H54 (cell line): ENCODE data around the gene MMP24.

Experiments used
- DNase-seq: peaks from one replicate; pipeline ENCODE4 v3.0.0; 2011; ENCODE audit warnings: low spot score, mixed read lengths; ENCODE audit not compliant: insufficient read length
- FAIRE-seq: peaks from 3 replicates; lab custom pipeline; 2011; peaks lifted over from hg19 to GRCh38; lab: Jason Lieb, UNC
- POLR2A ChIP-seq: IDR thresholded peaks from 2 replicates; pipeline ENCODE4 v1.6.1; 2011; ENCODE audit warnings: low read depth, mild to moderate bottlenecking, low read length

The MMP24 gene

DNA sequence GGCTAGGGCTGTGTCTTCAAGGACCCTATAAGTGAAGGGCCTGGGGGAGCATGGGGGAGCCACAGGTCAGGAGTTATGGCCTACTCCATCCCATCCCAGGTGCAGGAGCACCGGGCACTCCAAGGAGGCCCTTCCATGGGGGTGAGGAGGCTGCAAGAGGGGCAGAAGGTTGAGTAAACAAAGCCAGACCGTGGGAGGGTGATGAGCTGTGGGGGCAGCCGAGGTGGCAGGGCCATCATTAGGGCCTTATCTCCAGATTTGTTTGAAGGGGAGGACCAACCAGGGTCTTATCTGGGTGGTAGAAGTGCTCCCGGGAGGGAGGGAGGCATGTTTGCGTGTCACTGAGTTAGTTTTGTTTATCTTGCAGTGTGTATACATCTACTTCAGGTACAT lies 67.8 kb downstream of the MMP24 start:
- DNase-seq: no peak
- TF ChIP-seq POLR2A: no peak
- FAIRE-seq: no peak

DNA sequence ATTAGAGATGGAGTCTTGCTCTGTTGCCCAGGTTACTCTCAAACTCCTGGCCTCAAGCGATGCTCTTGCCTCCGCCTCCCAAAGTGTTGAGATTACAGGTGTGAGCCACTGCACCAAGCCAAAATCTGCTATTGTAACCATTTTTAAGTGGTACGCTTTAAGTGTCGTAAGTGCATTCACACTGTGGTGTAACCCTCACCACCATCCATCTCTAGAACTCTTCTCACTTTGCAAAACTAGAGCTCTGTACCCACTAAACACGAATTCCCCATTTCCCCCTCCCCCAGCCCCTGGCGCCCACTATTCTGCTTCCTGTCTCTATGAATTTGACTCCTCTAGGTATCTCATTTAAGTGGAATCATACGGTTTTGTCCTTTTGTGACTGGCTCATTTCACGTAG lies 68.6 kb downstream of the MMP24 start:
- no peak for TF ChIP-seq POLR2A
- DNase-seq (no peak), FAIRE-seq (no peak)

DNA sequence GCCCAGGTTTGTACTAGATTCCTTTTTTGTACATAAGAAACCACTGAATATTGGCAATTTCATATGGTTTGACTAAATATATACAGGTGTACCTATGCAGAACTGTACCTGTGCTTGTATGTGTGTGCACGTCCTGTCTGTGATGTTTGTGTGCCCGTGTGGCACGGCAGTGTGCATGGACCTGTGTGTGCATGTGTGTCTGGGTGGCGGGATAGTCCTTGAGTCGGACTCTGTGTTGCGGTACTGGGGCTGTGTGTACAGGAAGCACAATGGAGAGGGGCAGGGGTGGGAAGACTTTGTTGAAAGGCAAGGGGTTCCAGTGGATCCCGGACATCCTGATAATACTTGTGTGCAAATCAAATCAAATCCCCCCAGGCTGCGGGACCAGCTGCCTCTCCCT lies 69.2 kb downstream of the MMP24 start:
- no peak for FAIRE-seq
- no peak for TF ChIP-seq POLR2A
- no peak for DNase-seq

DNA sequence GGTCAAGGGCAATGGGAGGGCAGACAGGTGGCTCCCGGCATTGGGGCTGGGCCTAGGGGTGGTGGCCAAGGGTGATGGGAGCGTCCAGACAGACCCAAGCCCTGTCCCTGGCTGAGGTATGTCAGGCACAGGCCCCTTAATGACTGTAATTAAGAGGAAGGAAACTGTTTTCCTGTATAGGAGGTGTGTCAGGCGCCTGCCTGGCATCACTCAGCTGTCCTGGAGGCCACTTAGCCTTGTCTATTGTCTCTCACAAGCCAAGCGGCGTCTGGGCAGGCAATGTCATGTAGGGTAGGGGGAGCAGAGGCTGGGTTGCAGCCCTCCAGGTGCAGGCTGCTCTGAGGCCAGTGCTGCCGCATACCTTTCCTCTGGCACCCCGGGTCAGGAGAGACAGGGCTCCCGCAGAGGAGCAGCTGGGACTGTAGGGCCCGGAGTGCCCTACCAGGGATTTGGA lies 69.6 kb downstream of the MMP24 start:
- TF ChIP-seq POLR2A: no peak
- DNase-seq (no peak), FAIRE-seq (no peak)

DNA sequence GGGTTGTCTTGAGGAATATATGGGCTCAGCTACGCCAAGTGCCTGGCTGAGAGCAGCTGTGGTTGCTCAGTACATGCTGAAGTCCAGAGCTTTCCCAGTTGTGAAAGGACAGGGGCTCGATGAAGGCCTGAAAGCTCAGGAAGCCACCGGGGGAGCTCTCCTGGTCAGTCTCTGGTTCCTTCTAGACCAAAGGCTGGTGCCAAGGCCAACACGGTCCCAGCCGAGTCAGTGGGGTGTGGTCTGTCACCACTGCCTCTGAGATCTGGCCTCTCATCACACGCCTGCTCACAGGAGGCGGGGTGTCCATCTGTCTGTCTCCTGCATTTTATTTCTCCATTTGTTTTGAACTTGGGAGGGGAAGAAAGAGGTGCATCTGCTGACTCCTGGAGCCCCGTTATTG lies 70.7 kb downstream of the MMP24 start:
- no peak for TF ChIP-seq POLR2A
- no peak for DNase-seq
- no peak for FAIRE-seq

DNA sequence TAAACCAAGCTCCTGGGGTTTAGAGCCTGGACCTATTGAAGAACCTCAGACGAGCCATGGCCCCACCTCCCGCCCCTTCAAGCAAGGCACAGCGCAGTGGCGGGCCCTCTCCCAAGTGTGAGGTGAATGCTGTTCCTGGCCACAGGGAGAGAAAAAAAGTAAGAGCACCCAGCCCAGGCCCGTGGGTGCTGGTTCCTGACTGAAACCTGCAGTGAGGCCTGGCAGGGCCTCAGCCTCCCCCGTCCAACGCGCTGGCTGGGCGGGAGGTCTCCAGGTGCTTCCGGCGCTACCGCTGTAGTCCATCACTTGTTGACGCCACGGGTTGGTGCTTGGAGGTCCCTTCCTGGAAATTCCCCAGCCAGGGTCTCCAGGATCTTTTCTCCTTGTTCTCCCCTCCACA lies 71.2 kb downstream of the MMP24 start:
- no peak for TF ChIP-seq POLR2A
- DNase-seq (no peak), FAIRE-seq (no peak)

DNA sequence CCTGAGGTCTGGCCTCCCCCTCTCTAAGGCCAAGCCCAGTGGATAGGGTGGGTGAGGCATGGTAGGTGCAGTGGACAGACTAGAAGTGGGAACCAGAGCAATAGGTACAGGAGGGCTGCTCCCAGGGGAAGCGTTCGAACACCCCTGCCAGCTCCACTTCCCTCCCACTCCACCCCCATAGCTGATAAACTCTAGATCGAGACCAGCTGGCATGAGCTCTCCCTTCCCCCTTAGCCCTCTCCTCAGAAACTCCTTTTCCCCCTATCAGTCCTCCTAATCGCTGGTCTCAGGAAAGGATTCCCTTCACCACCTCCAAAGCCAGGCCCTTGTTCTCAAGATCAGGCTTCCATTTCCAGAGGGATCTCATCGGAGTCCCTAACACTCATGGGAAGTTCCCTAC lies 71.8 kb downstream of the MMP24 start:
- FAIRE-seq (no peak), DNase-seq (no peak)
- no peak for TF ChIP-seq POLR2A

DNA sequence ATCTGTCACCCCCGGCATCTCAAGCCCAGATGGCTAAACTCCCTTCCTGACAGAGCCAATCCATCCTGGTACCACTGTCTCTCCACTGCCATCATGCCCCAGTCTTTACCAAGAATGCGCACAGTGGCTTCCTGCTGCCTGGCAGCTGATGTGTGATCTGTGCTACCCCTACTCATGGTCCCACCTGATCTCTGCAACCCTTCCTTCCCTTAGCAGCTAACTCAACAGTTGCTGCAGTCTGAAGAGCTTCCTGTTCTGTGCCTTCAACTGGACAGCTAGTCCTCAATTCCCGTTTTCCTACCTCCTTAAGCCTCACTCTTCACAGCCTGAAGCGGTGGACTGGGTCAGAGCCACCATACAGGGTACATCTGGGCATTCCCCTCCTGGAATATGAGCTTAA lies 73.3 kb downstream of the MMP24 start:
- no peak for TF ChIP-seq POLR2A
- no peak for DNase-seq
- FAIRE-seq: no peak

DNA sequence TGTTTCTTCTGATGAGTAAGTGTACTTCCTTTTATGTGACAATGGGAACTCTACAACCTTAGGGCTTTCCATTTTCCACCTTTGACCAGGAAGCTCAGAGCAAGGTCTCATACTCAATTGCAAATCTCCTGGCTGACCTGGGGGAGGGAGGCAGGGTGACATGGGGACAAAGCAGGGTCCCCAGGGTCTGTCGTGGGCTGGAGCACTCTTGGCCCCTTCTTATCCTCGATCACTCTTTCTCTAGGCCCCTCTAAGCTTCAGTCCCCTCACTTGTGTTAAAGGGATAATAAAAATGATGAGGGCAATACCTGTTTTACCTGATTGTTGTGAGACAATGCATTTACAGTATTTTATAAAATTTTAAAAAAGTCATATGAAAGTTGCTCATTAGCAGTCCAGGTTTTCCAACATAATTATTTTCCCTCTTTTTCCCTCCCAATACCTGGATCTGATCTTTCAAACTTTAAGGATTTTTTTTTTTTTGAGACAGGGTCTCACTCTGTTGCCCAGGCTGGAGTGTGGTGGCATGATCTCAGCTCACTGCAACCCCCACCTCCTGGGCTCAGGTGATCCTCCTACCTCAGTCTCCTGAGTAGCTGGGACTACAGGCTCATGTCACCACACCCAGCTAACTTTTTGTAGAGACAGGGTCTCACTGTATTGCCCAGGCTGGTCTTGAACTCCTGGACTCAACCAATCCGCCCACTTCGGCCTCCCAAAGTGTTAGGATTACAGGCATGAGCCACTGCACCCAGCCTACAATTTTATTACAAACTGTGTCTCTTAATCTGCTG lies 74.2 kb downstream of the MMP24 start:
- TF ChIP-seq POLR2A: no peak
- DNase-seq: no peak
- no peak for FAIRE-seq

DNA sequence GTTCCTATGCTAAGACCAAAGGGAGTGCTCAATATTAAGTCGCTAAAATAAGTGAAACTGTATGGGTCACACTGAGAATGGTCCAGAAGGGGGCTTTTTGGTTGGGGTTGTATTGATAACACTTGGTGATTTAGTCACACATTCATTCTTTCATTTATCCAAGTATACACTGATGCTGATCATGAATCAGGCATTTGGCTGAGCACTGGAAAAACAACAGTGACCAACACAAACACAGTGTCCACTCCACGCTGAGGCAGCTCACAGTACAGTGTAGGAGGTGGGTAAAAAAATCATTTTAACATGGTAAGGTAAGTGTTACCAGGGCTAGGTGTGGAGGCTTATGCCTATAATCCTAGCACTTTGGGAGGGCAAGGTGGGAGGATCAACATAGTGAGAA lies 74.9 kb downstream of the MMP24 start:
- DNase-seq (no peak), FAIRE-seq (no peak)
- no peak for TF ChIP-seq POLR2A

DNA sequence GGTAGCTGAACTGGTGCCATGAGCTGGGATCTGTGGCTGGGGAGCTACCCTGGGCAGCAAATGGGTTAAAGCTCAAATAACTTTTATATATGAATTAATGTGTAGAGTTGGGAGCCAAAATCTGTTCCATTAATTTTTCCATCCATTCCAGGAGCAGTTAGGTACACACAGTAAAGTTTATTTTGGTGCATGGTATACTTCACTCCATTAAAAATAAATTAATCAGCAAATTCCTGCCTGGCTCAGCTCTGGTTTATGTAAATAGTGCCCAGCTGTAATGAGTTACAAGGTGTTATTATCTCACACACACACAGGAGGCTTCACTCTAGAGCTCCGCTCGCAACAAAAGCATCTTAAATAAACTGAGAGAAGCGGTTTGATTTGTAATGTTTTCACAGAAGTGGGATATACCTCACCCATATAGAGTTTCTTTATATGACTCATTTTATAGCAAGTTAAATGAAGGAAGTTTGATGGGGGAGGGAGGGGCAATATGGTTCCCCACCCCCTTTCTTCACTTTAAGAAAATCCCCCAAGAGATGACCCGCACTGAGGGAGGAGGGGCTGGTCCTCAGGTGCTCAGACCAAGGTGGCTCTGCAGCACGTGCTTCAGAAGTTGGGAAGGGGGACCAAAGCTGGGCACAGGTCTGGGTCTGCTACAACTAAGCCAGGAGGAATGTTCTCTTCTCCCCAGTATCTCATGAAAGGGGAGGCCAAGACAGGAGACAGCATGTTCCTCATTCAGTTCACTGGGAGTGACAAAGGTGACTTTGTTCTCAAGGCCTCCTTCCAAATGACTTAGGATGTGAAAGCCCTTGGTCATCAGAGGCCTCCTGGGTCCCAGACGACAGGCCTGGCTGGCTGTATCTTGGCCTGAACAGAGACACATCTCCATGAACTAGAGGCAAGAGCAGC lies 76.2 kb downstream of the MMP24 start:
- no peak for FAIRE-seq
- no peak for DNase-seq
- no peak for TF ChIP-seq POLR2A

DNA sequence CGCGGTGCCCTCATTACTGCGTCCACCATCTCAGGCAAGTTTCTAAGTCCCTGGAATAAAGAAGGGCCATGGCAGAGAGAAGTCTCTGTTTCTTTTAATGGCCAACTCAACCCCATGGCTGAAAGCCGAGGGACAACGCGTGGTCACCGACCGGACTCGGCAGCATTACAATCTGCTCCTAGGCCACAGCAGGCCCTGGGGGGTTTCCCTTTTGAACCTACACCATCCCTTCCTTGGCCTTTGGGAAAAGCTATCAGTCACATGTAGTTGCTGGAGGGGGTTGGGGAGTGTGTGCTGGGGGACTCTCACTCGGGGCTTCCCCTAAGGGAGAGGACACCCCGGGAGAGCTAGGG lies 76.9 kb downstream of the MMP24 start:
- TF ChIP-seq POLR2A: no peak
- FAIRE-seq: no peak
- no peak for DNase-seq

DNA sequence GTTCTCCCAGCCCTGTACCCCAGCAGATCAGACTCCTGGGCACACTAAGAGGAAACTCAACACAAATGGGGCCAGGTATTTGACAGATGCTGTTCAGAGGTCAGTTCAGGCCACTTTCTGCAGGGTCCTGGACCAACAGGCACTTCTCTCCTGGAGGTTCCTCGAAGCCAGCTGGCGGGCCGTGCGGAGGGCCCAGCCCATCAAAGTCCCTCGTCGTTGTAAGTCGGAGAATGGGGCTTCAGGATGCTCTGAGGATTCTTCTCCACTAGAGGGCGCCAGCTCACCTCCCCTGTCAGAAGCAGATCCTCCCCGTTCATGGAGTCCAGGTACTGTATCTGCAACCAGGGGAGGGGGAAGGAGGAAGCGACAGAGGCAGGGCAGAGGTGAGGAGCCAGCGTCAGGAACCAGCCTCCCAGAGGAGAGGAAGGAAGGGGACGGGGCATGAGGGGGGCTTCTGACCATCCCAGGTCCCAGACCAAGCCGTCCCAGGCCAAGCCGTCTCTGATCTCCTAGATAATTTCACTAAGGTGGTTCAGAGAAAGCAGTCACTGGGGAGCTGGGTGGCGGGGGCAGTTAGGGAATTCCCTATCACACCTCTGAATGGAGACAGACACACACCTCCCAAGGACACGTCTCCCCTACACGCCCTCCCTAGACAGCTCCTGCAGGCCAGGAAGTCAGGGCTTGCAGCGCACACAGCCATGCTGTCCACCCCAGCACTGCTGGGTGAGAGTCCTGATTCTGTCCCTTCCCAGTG lies 77.4 kb downstream of the MMP24 start:
- TF ChIP-seq POLR2A: no peak
- DNase-seq: no peak
- no peak for FAIRE-seq

DNA sequence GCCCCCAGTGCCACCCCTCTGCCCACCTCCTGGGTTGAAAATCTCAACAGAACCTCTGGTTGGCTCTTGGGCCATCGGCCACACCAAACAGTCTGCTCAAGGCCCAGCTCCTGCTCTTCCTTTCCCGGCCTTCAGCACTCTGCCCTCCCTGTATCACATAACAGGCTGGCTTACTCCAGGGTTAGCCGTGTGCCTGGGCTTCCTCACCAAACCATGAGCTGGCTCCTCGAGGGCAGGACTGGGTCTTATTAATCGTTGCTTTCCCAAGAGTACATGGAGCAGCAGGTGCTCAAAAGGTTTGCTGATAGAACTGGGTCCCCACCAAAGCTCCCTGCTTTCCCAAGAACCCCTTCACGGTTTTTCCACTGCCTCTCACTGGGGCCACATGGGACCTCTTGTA lies 78.5 kb downstream of the MMP24 start:
- DNase-seq (no peak), FAIRE-seq (no peak)
- no peak for TF ChIP-seq POLR2A
